ENCODE data around the gene ADCY5.

DNA sequence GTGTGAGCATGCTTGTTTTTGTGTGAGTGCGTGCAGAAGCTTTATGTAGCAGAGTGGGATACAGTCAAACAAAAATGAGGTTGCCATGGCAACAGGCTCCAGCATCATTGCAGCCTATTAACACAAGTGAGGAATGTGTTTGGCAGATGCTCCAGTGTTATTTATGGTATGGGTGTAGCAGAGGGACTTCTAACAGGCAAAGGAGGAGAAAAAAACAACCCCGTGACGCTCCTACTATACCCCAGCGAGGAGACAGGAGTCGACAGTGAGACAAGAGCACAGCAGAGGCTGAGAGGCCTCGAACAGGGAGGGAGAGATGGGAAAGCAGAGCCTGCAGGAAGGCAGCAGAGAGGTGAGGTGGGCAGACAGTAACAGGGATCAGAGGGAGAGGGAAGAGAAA is 4.9 kb downstream of the ADCY5 start:
- TF ChIP-seq, protein P1, sequence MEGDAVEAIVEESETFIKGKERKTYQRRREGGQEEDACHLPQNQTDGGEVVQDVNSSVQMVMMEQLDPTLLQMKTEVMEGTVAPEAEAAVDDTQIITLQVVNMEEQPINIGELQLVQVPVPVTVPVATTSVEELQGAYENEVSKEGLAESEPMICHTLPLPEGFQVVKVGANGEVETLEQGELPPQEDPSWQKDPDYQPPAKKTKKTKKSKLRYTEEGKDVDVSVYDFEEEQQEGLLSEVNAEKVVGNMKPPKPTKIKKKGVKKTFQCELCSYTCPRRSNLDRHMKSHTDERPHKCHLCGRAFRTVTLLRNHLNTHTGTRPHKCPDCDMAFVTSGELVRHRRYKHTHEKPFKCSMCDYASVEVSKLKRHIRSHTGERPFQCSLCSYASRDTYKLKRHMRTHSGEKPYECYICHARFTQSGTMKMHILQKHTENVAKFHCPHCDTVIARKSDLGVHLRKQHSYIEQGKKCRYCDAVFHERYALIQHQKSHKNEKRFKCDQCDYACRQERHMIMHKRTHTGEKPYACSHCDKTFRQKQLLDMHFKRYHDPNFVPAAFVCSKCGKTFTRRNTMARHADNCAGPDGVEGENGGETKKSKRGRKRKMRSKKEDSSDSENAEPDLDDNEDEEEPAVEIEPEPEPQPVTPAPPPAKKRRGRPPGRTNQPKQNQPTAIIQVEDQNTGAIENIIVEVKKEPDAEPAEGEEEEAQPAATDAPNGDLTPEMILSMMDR (IDR thresholded peaks at IDR 0.05): no peak
- no peak for TF ChIP-seq POLR2A (IDR thresholded peaks at IDR 0.05)

Data from lower leg skin (tissue), 3 donors.